ENCODE data around the gene FCN1.

- TF ChIP-seq CTCF (IDR thresholded peaks at IDR 0.05) (no peak), POLR2A (IDR thresholded peaks at IDR 0.05) (no peak), POLR2AphosphoS5 (IDR thresholded peaks at IDR 0.05) (no peak)
These were observed 37.4 kb upstream of the FCN1 start for GRCh38 chr9:134955156-134955555.

Data from breast epithelium (tissue), 3 donors.